ENCODE results near the gene IL37. TPM values are rescaled to one million over a fixed set of nuclear protein-coding genes. Genes with fewer than 3 reads are reported as not detected.

IL37 gene
- total RNA-seq, 2 experiments from 2014 or later = not detected

DNA sequence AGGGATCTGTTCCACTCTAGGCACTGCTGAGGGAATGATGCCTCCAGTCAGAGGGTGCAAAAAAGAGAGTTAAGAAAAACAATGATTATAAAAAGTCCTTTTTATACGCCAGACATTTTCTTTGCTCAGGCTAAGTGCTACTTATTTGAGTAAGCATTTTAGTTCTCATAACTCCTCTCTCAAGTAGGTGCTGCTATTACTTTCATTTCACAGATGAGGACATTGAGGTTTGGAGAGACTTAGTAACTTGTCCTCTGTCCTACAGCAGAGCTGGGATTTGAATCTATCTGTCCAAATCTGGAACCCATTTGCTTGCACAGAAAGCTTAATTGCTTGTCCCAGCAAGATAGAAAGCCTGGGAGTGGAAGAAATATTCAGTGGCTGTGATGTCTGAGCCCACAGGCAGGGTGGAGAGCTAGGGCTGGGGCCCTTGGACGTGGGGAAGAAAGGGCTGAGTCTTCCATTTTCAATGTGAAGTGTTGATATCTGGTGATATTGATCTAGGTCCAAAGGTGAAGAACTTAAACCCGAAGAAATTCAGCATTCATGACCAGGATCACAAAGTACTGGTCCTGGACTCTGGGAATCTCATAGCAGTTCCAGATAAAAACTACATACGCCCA lies 5.8 kb downstream of the IL37 start:
- H3K4me1 Mint-ChIP-seq (ENCODE audit: low read depth) = peaks cover 14% of the 10 kb centered on the region
- CTCF ChIA-PET = interaction anchor here (0.5 to 1.2 kb wide), 3 partner anchors 25 to 167 kb away, joined by 3 to 4 read pairs (median 3); no protein-coding TSS in a partner anchor
- DNase-seq = no peak
- peaks cover 2% of the 10 kb centered on the region for H3K9me3 Mint-ChIP-seq
- no peaks in the 10 kb centered on the region for H3K36me3 Mint-ChIP-seq (ENCODE audit: low read depth)
- no peaks in the 10 kb centered on the region for H3K27me3 Mint-ChIP-seq (ENCODE audit: low read depth)
- intact Hi-C loops (cut with micrococcal nuclease) = no loop called here
- no peak overlapping the region for H3K4me3 Mint-ChIP-seq
- H3K27ac Mint-ChIP-seq = no peak overlapping the region

DNA sequence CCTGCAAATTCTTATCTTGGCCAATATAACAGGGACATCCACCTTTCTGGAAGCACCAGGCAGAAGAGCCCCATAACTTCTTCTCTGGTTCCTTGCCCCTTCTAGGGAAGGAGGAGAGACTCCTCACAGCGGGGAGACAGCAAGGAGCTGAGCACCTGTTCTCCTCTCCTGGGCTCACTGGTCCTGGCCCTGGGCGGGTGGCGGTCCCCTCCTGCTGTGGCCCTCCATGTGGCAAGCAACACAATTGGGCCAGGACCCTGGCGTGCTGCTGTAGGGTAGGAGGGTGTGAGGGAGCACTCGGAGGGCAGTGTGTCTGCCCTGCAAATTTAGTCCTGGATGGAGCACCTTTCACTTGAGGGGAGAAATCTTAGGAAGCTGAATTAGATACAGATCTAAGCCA lies 6.9 kb downstream of the IL37 start:
- H3K27me3 Mint-ChIP-seq (ENCODE audit: low read depth) = no peaks in the 10 kb centered on the region
- CTCF ChIA-PET = interaction anchor here (0.5 to 1.2 kb wide), 4 partner anchors 15 to 234 kb away, joined by 3 to 4 read pairs (median 3); no protein-coding TSS in a partner anchor
- intact Hi-C loops (cut with micrococcal nuclease) = no loop called here

DNA sequence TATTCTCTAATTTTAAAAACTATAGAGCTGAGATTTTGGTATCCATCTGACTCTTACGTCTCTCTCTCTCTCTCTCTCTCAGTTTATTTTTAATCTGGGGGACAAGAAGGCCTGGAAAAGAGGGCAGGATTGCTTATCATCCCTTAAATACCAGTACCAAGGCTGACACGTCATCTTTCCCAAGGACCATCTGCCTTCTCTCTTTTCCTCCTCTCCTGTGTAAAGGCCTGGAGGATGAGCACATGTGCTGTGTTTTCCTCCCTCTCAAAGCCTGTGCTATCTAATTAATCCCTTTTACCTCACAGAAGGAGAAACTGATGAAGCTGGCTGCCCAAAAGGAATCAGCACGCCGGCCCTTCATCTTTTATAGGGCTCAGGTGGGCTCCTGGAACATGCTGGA lies 7.3 kb downstream of the IL37 start:
- intact Hi-C loops (cut with micrococcal nuclease) = no loop called here
- peaks cover 14% of the 10 kb centered on the region for H3K4me1 Mint-ChIP-seq (ENCODE audit: low read depth)

More for the DNA sequence above, 6.9 kb downstream of the IL37 start:
- H3K27ac Mint-ChIP-seq = no peak overlapping the region
- no peak overlapping the region for H3K4me3 Mint-ChIP-seq
- H3K4me1 Mint-ChIP-seq (ENCODE audit: low read depth) = peaks cover 14% of the 10 kb centered on the region
- no peak for DNase-seq
- no peaks in the 10 kb centered on the region for H3K36me3 Mint-ChIP-seq (ENCODE audit: low read depth)
- peaks cover 2% of the 10 kb centered on the region for H3K9me3 Mint-ChIP-seq

DNA sequence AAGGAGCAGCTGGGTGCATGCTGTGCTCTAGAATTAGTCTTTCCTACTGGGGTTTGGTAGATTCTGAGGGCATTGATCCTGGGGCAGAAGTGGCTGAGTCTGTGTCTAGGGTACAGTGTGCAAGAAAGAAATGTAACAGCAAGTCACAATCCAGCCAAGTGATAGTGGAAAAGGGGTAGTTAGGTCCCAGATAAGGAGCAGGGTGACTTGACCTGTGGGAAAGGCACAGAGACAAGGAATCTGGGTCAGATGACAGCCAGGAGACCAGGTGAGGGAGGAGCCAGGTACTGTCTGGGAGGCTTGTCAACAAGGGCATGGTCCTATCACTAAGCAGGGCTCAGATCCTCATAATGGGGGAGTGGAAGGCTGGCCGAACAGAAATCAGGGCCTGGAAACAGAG lies 8.1 kb downstream of the IL37 start:
- no peak overlapping the region for H3K4me3 Mint-ChIP-seq
- H3K27ac Mint-ChIP-seq = no peak overlapping the region
- peaks cover 14% of the 10 kb centered on the region for H3K4me1 Mint-ChIP-seq (ENCODE audit: low read depth)
- H3K9me3 Mint-ChIP-seq = peaks cover 2% of the 10 kb centered on the region
- CTCF ChIA-PET = interaction anchor here (1.0 kb wide), 1 partner anchor 23 kb away, joined by 3 read pairs; no protein-coding TSS in a partner anchor
- no peak for DNase-seq
- intact Hi-C loops (cut with micrococcal nuclease) = no loop called here
- H3K36me3 Mint-ChIP-seq (ENCODE audit: low read depth) = no peaks in the 10 kb centered on the region
- H3K27me3 Mint-ChIP-seq (ENCODE audit: low read depth) = no peaks in the 10 kb centered on the region

More for the DNA sequence above, 7.3 kb downstream of the IL37 start:
- no peak for DNase-seq
- H3K27me3 Mint-ChIP-seq (ENCODE audit: low read depth) = no peaks in the 10 kb centered on the region
- H3K27ac Mint-ChIP-seq = no peak overlapping the region
- H3K36me3 Mint-ChIP-seq (ENCODE audit: low read depth) = no peaks in the 10 kb centered on the region
- CTCF ChIA-PET = interaction anchor here (0.6 to 1.2 kb wide), 4 partner anchors 16 to 234 kb away, joined by 3 read pairs; no protein-coding TSS in a partner anchor
- peaks cover 2% of the 10 kb centered on the region for H3K9me3 Mint-ChIP-seq
- no peak overlapping the region for H3K4me3 Mint-ChIP-seq

DNA sequence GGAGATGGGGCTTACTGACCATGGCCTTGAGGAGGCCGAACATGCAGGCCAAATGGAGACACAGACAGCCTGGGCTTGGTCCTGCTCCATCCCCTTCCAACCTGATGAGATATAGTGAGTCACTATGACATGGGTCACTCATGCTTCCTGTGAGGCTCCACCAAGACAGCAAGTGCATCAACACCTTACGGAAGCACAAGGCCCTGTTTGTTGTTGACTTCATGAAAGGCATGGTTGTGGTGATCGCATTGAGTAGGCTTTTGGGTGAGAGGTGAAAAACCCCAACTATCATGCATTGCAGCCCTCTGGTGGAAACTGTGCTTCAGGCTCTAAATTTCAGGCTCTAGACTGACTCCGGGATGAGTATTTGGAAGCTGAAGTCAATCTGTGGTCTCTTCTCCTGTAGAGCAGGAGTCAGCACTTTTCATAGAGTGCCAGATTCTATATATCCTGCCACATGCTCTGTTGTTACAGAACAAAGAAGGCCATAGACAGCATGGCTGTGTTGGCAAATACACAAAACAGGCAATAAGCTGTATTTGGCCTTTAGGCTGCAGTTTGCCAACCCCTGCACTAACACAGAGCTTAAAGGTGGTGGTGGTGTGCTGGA lies 10.1 kb downstream of the IL37 start:
- Mint-ChIP-seq H3K9me3 (peaks cover 2% of the 10 kb centered on the region), H3K4me3 (no peak overlapping the region), H3K4me1 (ENCODE audit: low read depth) (peaks cover 4% of the 10 kb centered on the region), H3K27ac (no peak overlapping the region), H3K36me3 (ENCODE audit: low read depth) (no peaks in the 10 kb centered on the region), H3K27me3 (ENCODE audit: low read depth) (no peaks in the 10 kb centered on the region)
- DNase-seq = no peak
- CTCF ChIA-PET = no interaction called here
- intact Hi-C loops (cut with micrococcal nuclease) = no loop called here

DNA sequence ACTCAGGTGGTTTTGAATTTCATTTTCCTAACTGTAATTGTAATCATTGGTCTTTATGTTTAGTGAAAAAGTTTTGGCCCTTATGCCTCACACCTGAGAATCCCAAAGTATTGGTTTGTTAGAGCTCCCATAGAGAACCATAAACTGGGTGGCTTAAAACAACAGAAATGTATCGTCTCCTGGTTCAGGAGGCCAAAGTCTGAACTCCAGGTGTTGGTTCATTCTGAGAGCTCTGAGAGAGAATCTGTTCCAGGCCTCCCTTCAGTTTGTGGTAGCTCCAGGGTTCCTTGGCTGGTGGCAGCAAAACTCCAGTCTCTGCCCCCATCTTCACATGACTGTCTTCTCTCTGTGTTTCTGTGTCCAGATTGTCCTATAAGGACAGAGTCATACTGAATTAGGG lies 11.0 kb downstream of the IL37 start:
- no peaks in the 10 kb centered on the region for H3K27me3 Mint-ChIP-seq (ENCODE audit: low read depth)
- peaks cover 2% of the 10 kb centered on the region for H3K9me3 Mint-ChIP-seq
- no peaks in the 10 kb centered on the region for H3K36me3 Mint-ChIP-seq (ENCODE audit: low read depth)
- intact Hi-C loops (cut with micrococcal nuclease) = no loop called here
- no peak overlapping the region for H3K4me3 Mint-ChIP-seq
- CTCF ChIA-PET = no interaction called here
- H3K4me1 Mint-ChIP-seq (ENCODE audit: low read depth) = no peaks in the 10 kb centered on the region
- DNase-seq = no peak
- no peak overlapping the region for H3K27ac Mint-ChIP-seq

DNA sequence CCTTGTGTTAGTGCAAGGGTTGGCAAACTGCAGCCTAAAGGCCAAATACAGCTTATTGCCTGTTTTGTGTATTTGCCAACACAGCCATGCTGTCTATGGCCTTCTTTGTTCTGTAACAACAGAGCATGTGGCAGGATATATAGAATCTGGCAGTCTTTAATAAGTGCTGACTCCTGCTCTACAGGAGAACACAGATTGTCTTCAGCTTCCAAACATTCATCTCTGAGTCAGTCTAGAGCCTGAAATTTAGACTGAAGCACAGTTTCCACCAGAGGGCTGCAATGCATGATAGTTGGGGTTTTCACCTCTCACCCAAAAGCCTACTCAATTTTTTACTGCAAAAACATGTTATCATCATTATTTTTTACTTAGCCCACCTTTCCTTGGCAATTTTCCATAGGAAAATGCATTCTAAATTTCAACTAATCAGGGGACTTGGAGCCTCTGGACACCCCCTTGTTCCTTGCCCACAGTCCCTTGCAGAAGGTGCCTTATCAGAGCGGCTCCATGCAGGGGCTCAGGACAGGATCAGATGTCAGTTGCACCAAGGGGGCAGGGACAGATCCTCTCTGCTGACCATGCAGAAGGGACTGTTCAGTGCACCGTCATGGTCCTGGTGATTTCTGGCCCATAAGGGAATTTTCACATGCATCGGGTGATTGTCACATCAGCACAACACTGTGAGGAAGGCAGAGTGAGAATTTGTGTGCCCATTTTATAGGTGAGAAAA lies 12.4 kb downstream of the IL37 start:
- DNase-seq = no peak
- CTCF ChIA-PET = interaction anchor here (0.7 to 0.8 kb wide), 2 partner anchors 157 to 201 kb away, joined by 3 read pairs; no protein-coding TSS in a partner anchor
- Mint-ChIP-seq H3K4me3 (no peak overlapping the region), H3K4me1 (ENCODE audit: low read depth) (no peaks in the 10 kb centered on the region), H3K27me3 (ENCODE audit: low read depth) (no peaks in the 10 kb centered on the region), H3K36me3 (ENCODE audit: low read depth) (no peaks in the 10 kb centered on the region), H3K27ac (no peak overlapping the region), H3K9me3 (peaks cover 2% of the 10 kb centered on the region)
- intact Hi-C loops (cut with micrococcal nuclease) = no loop called here

DNA sequence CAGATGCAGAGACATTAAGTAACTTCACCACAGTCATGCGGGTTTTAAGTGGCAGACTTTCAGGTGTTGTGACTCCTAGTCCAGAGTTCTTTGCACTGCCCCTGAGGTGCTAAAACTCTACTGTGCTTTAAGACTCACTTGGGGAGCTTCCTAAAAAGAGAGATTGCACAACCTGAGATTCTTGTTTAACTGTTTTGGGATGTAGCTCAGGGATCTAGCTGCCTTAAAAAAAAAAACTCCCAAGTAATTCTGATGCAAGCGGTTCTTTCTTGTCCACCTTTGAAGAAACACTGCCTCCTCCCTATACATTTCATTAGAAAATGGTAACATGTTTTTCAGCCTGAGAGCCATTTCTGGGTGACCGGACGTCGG lies 13.0 kb downstream of the IL37 start:
- H3K36me3 Mint-ChIP-seq (ENCODE audit: low read depth) = no peaks in the 10 kb centered on the region
- H3K4me3 Mint-ChIP-seq = no peak overlapping the region
- no peak overlapping the region for H3K27ac Mint-ChIP-seq
- CTCF ChIA-PET = no interaction called here
- DNase-seq = no peak
- H3K9me3 Mint-ChIP-seq = peaks cover 2% of the 10 kb centered on the region
- H3K27me3 Mint-ChIP-seq (ENCODE audit: low read depth) = no peaks in the 10 kb centered on the region
- intact Hi-C loops (cut with micrococcal nuclease) = no loop called here
- H3K4me1 Mint-ChIP-seq (ENCODE audit: low read depth) = no peaks in the 10 kb centered on the region

DNA sequence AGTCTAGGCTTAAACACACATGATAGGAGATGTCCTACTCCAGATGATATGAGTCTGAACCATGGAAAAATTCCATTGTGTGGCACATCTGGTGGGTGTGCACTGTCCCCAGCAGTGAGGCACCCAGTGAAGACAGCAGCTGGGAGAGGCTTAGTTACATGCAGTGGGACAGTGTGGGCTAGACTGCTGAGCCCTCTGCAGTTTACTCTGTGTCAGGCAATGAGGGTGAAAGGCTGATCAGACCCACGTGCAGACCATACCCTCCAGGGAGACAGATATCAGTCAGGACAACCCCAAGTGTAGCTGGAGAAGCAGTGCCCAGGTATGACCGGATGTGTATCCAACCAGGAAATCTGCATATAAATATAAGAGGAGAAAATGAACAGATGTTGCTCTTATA lies 13.4 kb downstream of the IL37 start:
- Mint-ChIP-seq H3K4me3 (no peak overlapping the region), H3K9me3 (peaks cover 2% of the 10 kb centered on the region), H3K27ac (no peak overlapping the region), H3K27me3 (ENCODE audit: low read depth) (no peaks in the 10 kb centered on the region), H3K36me3 (ENCODE audit: low read depth) (no peaks in the 10 kb centered on the region), H3K4me1 (ENCODE audit: low read depth) (no peaks in the 10 kb centered on the region)
- CTCF ChIA-PET = interaction anchor here (2.3 to 3.5 kb wide), 2 partner anchors 18 to 39 kb away, joined by 14 to 21 read pairs; no protein-coding TSS in a partner anchor
- intact Hi-C loops (cut with micrococcal nuclease) = no loop called here
- no peak for DNase-seq

DNA sequence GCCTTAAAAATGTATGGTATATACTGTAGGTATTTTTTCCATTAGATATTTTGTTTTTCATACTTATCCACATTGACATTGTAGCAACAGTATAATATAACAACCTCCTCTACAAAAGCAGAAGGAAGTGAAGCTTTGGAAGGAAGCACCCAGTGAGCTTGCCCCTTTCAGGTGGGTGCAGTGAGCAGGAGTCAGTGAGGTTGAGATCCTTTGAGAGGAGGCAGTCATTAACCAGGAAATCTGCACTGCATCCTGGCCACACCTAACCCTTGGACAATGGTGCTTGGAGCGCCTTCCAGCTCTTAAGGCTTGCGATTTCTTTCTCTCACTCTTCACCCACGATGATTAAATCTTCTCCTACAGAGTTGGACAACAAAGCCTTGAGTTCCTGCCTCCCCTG lies 13.9 kb downstream of the IL37 start:
- no peak for DNase-seq
- intact Hi-C loops (cut with micrococcal nuclease) = no loop called here
- CTCF ChIA-PET = interaction anchor here (2.3 to 3.5 kb wide), 2 partner anchors 17 to 39 kb away, joined by 14 to 21 read pairs; no protein-coding TSS in a partner anchor
- H3K4me3 Mint-ChIP-seq = no peak overlapping the region
- no peaks in the 10 kb centered on the region for H3K36me3 Mint-ChIP-seq (ENCODE audit: low read depth)
- no peak overlapping the region for H3K27ac Mint-ChIP-seq
- H3K4me1 Mint-ChIP-seq (ENCODE audit: low read depth) = no peaks in the 10 kb centered on the region
- peaks cover under 1% of the 10 kb centered on the region for H3K9me3 Mint-ChIP-seq
- H3K27me3 Mint-ChIP-seq (ENCODE audit: low read depth) = no peaks in the 10 kb centered on the region

DNA sequence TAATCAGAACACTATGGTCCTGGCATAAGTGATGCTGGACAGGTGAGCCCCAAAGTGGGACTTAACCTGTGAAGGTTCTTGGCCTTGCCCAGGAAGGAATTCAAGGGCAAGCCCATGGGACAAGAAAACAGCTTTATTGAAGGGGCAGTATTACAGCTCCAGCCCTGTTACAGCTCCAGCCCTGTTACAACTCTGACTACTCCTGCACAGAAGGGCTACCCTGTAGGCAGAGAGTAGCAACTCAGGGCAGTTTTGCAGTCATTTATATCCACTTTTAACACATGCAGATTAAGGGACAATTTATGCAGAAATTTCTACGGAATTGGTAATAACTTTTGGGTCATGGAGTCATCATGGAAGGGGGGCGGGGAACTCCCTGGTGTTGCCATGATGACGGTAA lies 15.7 kb downstream of the IL37 start:
- no peaks in the 10 kb centered on the region for H3K9me3 Mint-ChIP-seq
- no peak overlapping the region for H3K27ac Mint-ChIP-seq
- CTCF ChIA-PET = interaction anchor here (2.3 to 3.5 kb wide), 2 partner anchors 15 to 41 kb away, joined by 14 to 21 read pairs; no protein-coding TSS in a partner anchor
- H3K36me3 Mint-ChIP-seq (ENCODE audit: low read depth) = no peaks in the 10 kb centered on the region
- DNase-seq = no peak
- H3K4me3 Mint-ChIP-seq = no peak overlapping the region
- H3K4me1 Mint-ChIP-seq (ENCODE audit: low read depth) = no peaks in the 10 kb centered on the region
- no peaks in the 10 kb centered on the region for H3K27me3 Mint-ChIP-seq (ENCODE audit: low read depth)
- intact Hi-C loops (cut with micrococcal nuclease) = no loop called here

DNA sequence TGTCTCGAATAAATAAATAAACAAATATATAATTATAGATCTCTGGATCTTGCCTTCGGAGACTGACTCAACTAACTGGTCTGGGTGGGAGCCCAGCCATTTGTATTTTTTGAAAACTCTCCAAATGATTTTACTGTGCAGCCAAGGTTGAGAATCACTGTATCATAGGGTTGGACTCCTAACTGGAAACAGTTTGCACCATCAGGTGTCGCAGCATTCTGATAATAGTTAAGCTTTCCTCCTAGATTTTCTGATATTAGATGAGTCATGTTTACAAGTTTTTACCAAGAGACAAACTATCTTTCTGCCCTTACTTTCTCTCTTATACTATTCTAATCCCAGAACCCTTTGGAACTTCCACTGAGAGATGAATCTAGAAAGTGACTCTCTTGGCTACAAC lies 16.8 kb downstream of the IL37 start:
- no peaks in the 10 kb centered on the region for H3K4me1 Mint-ChIP-seq (ENCODE audit: low read depth)
- H3K36me3 Mint-ChIP-seq (ENCODE audit: low read depth) = no peaks in the 10 kb centered on the region
- no peaks in the 10 kb centered on the region for H3K9me3 Mint-ChIP-seq
- CTCF ChIA-PET = interaction anchor here (0.7 to 3.5 kb wide), 2 partner anchors 14 to 161 kb away, joined by 3 to 21 read pairs; no protein-coding TSS in a partner anchor
- no peak overlapping the region for H3K4me3 Mint-ChIP-seq
- H3K27me3 Mint-ChIP-seq (ENCODE audit: low read depth) = no peaks in the 10 kb centered on the region
- no peak overlapping the region for H3K27ac Mint-ChIP-seq
- no peak for DNase-seq
- intact Hi-C loops (cut with micrococcal nuclease) = no loop called here
